DMS79 treated with DMSO at 0.1 percent for 48 hours (cell line): ENCODE measurements around the gene CDX2.

ENCODE experiments used
- DNase-seq: peaks from one replicate; lab custom pipeline; 2025; lab: John Stamatoyannopoulos, UW

Gene CDX2

GRCh38 chr13:27915301-27916207, 53.6 kb downstream of the CDX2 start:
- DNase-seq, result no peak

GRCh38 chr13:27913160-27913559, 56.0 kb downstream of the CDX2 start:
- no peak for DNase-seq

- no peak for DNase-seq
Measured at GRCh38 chr13:27911521-27911920, 57.6 kb downstream of the CDX2 start.
